ENCODE data around the gene IFTAP. TPM values are rescaled to one million over a fixed set of nuclear protein-coding genes. Genes with fewer than 3 reads are reported as not detected.
"Not testable (repeated sequence)": the region's sequence is repeated elsewhere in the genome, so short reads cannot be mapped to it uniquely, and the experiment has no call there.

The IFTAP gene, protein sequence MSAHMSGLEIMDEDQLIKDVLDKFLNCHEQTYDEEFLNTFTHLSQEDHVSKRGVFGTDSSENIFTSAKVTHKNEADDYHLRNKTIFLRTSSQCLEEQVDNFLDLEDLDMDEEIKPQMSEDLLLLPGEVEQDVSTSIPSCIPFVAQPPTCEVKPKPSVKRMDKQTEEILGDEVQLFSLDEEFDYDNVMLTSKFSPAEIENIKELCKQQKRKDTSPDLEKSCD
- total RNA-seq: 1 to 10 TPM; 1.5 to 1.8 TPM

- peaks cover 37% of the 10 kb centered on the region for H3K27me3 Mint-ChIP-seq
- no peak within 1 kb of the TSS for H3K27ac Mint-ChIP-seq
- no peaks in the 10 kb centered on the region for H3K36me3 Mint-ChIP-seq (ENCODE audit: low read depth)
- peak within 1 kb of the TSS; percentile 87 for H3K4me3 Mint-ChIP-seq
- H3K9me3 Mint-ChIP-seq: no peaks in the 10 kb centered on the region
- ChIA-PET POLR2A (no interaction called here), CTCF (no interaction called here)
- peaks cover 9% of the 10 kb centered on the region for H3K4me1 Mint-ChIP-seq
- peak; percentile 26 for DNase-seq
Measured at GRCh38 chr11:36594316-36594989, at the start of gene IFTAP. Gene IFTAP (plus strand): TSS chr11:36594502. CDS start chr11:36610104, 15,602 bp downstream.

- Mint-ChIP-seq H3K9me3 (peaks cover 2% of the 10 kb centered on the region), H3K27ac (no peak overlapping the region), H3K4me1 (no peaks in the 10 kb centered on the region), H3K36me3 (ENCODE audit: low read depth) (no peaks in the 10 kb centered on the region), H3K27me3 (peaks cover 32% of the 10 kb centered on the region), H3K4me3 (no peak overlapping the region)
- ChIA-PET POLR2A (no interaction called here), CTCF (no interaction called here)
- DNase-seq: no peak
Measured at GRCh38 chr11:36550385-36551115, 43.8 kb upstream of the IFTAP start.

GRCh38 chr11:36557390-36557789 is 36.9 kb upstream of the IFTAP start:
- H3K4me3 Mint-ChIP-seq, CTCF ChIA-PET, H3K27ac Mint-ChIP-seq, DNase-seq, POLR2A ChIA-PET, H3K27me3 Mint-ChIP-seq: not testable (repeated sequence)
- Mint-ChIP-seq H3K4me1 (peaks cover 30% of the 10 kb centered on the region), H3K9me3 (peaks cover 18% of the 10 kb centered on the region), H3K36me3 (ENCODE audit: low read depth) (peaks cover 18% of the 10 kb centered on the region)

GRCh38 chr11:36557991-36558390 is 36.3 kb upstream of the IFTAP start:
- Mint-ChIP-seq H3K4me1 (peaks cover 30% of the 10 kb centered on the region), H3K27ac (peak overlapping the region; percentile 91), H3K9me3 (peaks cover 18% of the 10 kb centered on the region), H3K36me3 (ENCODE audit: low read depth) (peaks cover 18% of the 10 kb centered on the region), H3K4me3 (peak overlapping the region; percentile 61), H3K27me3 (peaks cover 4% of the 10 kb centered on the region)
- CTCF ChIA-PET: no interaction called here
- no peak for DNase-seq
- POLR2A ChIA-PET: no interaction called here

GRCh38 chr11:36558571-36559413 is 35.5 kb upstream of the IFTAP start:
- Mint-ChIP-seq H3K36me3 (ENCODE audit: low read depth) (peaks cover 18% of the 10 kb centered on the region), H3K27me3 (peaks cover 5% of the 10 kb centered on the region), H3K27ac (peak overlapping the region; percentile 91), H3K4me1 (peaks cover 30% of the 10 kb centered on the region), H3K4me3 (peak overlapping the region; percentile 61), H3K9me3 (peaks cover 18% of the 10 kb centered on the region)
- no peak for DNase-seq
- ChIA-PET CTCF (no interaction called here), POLR2A (no interaction called here)

DNA sequence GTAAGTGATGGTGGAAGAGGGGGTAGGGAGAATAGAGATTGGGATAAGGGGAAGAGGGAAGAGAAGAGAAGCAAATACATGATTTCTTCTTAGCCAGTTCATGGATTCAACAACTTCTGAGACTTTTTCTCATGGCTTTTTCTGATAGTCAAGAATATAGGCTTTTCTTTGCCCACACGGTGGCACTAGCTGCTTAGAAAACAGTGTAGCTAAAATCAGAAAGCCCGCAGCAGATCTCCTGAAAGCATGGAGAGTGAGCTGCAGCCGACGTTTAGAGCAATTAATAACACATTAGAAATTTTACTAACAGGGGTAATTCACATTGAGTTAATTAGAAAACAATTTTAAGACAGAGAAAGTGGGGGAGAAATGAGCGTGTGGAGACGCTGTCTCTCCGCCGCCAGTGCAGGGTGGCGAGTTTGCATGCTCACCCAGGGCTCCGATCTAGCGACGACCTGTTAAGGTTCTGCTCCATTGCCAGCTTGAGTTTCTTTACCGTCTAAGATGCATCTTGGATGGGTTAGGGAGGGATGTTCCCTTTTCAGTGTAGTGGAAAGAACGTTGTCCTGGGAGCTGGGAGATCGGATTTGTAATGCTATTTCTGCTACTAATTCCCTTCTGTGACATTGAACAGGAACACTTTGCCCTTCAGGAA is 29.8 kb upstream of the IFTAP start:
- Mint-ChIP-seq H3K27ac (no peak overlapping the region), H3K4me3 (peak overlapping the region; percentile 49), H3K36me3 (ENCODE audit: low read depth) (peaks cover 9% of the 10 kb centered on the region), H3K4me1 (peaks cover 11% of the 10 kb centered on the region), H3K9me3 (peaks cover 12% of the 10 kb centered on the region), H3K27me3 (peaks cover 44% of the 10 kb centered on the region)
- CTCF ChIA-PET: interaction anchor here (0.9 to 2.4 kb wide), 6 partner anchors 21 to 187 kb away, joined by 3 to 6 read pairs (median 4); no protein-coding TSS in a partner anchor
- POLR2A ChIA-PET: interaction anchor here (1.0 kb wide), 1 partner anchor 183 kb away, joined by 3 read pairs; no protein-coding TSS in a partner anchor
- DNase-seq: peak; percentile 72

DNA sequence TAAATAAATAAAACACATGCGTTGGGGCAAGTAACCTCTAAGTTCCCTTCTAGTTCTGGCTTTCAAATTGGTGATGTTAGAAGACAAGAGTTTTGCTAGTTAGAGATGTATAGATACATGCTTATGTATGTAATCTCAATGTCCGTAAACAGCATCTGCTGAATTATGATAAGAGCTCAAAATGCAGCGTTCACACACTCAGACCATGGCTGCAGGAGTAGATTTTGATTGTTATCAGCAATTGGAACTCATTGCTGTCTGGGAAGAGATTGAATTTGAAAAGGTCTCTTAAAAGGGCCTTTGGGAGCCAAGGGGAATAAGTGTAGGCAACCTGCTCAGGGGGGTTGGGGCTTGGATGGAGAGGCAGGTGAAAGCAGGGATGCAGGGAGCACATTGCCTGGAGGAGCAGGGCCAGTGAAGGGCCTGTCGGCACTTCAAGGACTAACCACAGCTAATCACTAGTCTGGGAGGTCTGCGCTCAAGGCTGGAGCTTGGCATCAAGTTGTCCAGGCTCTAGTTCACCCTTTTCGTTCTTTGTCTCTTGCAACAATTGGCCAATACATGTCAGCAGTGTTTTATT is 29.2 kb upstream of the IFTAP start:
- peaks cover 3% of the 10 kb centered on the region for H3K36me3 Mint-ChIP-seq (ENCODE audit: low read depth)
- no peak overlapping the region for H3K27ac Mint-ChIP-seq
- no peak overlapping the region for H3K4me3 Mint-ChIP-seq
- H3K9me3 Mint-ChIP-seq: peaks cover 6% of the 10 kb centered on the region
- H3K27me3 Mint-ChIP-seq: peaks cover 41% of the 10 kb centered on the region
- CTCF ChIA-PET: interaction anchor here (0.9 to 2.4 kb wide), 6 partner anchors 21 to 300 kb away, joined by 3 to 6 read pairs (median 4); no protein-coding TSS in a partner anchor
- no peak for DNase-seq
- POLR2A ChIA-PET: interaction anchor here (1.0 kb wide), 1 partner anchor 182 kb away, joined by 3 read pairs; no protein-coding TSS in a partner anchor
- peaks cover 4% of the 10 kb centered on the region for H3K4me1 Mint-ChIP-seq

DNA sequence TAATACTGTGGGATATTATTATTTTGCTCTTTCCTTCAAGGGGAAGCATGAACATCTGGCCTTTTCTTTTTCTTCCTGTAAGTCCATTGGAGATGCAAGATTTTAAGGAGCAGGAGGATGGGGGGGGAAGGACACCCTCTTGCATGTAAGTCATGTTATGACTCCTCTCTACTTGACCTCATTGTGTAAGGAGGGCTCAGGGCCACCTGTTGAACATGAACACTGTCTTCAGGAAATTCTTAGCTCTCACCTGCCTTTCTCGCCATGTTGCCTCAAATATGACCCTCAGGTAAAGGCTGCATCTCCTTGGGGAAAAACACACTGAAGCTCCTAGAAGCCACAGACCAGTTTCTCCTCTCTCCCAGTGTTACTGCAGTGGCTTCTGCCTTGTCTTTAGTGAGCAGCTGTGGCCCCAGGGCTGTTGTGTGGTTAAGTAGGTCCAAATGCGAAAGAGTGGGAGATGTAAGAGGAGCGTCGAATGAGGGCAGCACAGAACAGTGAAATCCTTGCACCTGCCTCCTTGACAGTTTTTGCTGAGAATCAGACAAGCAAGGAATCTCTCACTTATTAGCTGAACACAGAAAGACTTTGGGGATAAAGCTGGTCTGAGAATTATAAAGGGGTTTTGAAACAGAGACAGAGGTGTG is 27.8 kb upstream of the IFTAP start:
- Mint-ChIP-seq H3K36me3 (ENCODE audit: low read depth) (no peaks in the 10 kb centered on the region), H3K27me3 (peaks cover 52% of the 10 kb centered on the region), H3K9me3 (no peaks in the 10 kb centered on the region), H3K4me3 (no peak overlapping the region), H3K4me1 (peaks cover 3% of the 10 kb centered on the region), H3K27ac (no peak overlapping the region)
- ChIA-PET CTCF (interaction anchor here (0.5 to 1.3 kb wide), 3 partner anchors 19 to 181 kb away, joined by 3 to 4 read pairs (median 3); no protein-coding TSS in a partner anchor), POLR2A (no interaction called here)
- no peak for DNase-seq

DNA sequence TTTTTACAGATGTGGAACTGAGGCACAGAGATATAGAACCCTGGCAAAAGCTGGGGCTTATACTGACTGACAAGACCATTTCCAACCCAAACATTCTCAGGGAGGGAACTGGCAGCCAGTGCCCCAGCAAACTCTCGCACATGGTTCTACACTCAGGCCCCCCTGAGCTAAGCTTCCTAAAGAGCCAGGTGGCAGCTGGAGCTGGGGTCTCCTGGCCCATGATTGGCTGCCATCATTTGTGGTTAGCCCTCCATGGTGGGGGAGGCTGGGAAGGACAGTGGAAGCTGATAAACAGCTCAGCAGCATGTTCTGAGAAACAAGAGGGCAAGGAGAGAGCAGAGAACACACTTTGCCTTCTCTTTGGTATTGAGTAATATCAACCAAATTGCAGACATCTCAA is 26.6 kb upstream of the IFTAP start, which contains the start of gene RAG1:
TSS of gene RAG1 (plus strand) at position 314 of the 400 bp plus-strand sequence. CDS start 5,298 bp downstream, outside the sequence.
- CTCF ChIA-PET: no interaction called here
- Mint-ChIP-seq H3K9me3 (no peaks in the 10 kb centered on the region), H3K27ac (no peak within 1 kb of the TSS), H3K27me3 (peaks cover 64% of the 10 kb centered on the region), H3K4me1 (peaks cover 3% of the 10 kb centered on the region), H3K36me3 (ENCODE audit: low read depth) (no peaks in the 10 kb centered on the region), H3K4me3 (no peak within 1 kb of the TSS)
- POLR2A ChIA-PET: no interaction called here
- no peak for DNase-seq

- no peaks in the 10 kb centered on the region for H3K9me3 Mint-ChIP-seq
- peaks cover 62% of the 10 kb centered on the region for H3K27me3 Mint-ChIP-seq
- POLR2A ChIA-PET: no interaction called here
- no peak overlapping the region for H3K27ac Mint-ChIP-seq
- H3K4me1 Mint-ChIP-seq: peaks cover 3% of the 10 kb centered on the region
- DNase-seq: no peak
- CTCF ChIA-PET: no interaction called here
- no peaks in the 10 kb centered on the region for H3K36me3 Mint-ChIP-seq (ENCODE audit: low read depth)
- no peak overlapping the region for H3K4me3 Mint-ChIP-seq
Measured at GRCh38 chr11:36569095-36569494, 25.2 kb upstream of the IFTAP start.

DNA sequence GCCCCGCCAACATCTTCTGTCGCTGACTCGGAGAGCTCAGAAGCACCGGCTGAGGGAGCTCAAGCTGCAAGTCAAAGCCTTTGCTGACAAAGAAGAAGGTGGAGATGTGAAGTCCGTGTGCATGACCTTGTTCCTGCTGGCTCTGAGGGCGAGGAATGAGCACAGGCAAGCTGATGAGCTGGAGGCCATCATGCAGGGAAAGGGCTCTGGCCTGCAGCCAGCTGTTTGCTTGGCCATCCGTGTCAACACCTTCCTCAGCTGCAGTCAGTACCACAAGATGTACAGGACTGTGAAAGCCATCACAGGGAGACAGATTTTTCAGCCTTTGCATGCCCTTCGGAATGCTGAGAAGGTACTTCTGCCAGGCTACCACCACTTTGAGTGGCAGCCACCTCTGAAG is 19.8 kb upstream of the IFTAP start:
- Mint-ChIP-seq H3K27ac (no peak overlapping the region), H3K9me3 (no peaks in the 10 kb centered on the region), H3K4me3 (no peak overlapping the region), H3K27me3 (peaks cover 37% of the 10 kb centered on the region), H3K36me3 (ENCODE audit: low read depth) (no peaks in the 10 kb centered on the region), H3K4me1 (no peaks in the 10 kb centered on the region)
- ChIA-PET POLR2A (no interaction called here), CTCF (interaction anchor here (1.7 kb wide), 1 partner anchor 173 kb away, joined by 5 read pairs; no protein-coding TSS in a partner anchor)
- no peak for DNase-seq

Data from activated CD4-positive, alpha-beta T cell treated with anti-CD3 and anti-CD28 coated beads, Interleukin-2, amount 10 ng/mL, durations not matched to agents 7 days and 5 days (primary cell).